Hematopoietic multipotent progenitor cell treated with erythropoietin and hydrocortisone succinate and interleukin-3 and kit ligand, for 8 days (in vitro differentiated cells): ENCODE data around the gene TPSD1.
"Not testable (repeated sequence)": the region's sequence is repeated elsewhere in the genome, so short reads cannot be mapped to it uniquely, and the experiment has no call there.

Experiments
- DNase-seq: peaks from one replicate; pipeline ENCODE4 v3.0.0-alpha.2; 2015

Gene TPSD1

DNA sequence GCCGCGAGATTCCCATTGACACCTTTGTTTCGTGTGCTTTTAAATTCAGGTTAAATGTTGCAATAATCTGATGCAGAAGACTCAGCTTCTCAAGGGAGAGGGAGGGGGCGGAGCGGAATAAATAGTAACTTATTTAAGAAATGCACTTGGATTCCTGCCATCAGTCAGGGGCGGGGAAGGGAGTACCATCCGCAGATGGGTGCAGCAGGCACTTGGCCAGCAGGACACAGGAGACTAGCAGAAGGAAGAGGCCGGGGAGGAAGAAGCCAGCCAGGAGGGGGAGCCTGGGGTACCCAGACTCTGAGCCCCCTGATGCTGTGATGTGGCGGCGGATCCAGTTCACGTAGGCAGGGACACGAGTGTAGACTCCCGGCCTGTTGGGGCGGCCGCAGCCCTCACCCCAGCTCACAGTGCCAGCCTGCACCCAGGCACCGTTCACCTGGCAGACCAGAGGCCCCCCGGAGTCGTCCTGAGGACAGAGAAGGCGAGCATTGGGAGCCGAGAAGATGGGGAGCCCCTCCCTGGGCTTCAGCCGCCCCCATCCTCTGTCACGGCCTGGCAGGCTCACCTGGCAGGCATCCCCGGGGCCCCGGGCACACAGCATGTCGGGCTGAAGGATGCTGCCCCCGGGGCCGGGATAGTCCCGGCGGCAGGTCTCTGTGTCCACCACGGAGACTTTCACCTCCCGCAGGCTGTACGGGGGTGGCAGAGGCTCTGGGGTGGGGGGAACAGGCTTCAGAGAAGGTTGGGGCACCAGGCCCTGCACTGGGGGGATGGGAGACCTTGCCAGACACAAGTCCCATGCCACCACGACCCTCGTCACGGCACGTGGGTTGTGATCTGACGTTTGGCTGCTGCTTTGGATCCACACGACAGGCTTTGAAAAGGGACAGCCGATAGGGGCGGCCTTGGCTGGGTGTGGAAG lies 34.0 kb upstream of the TPSD1 start:
- DNase-seq = peak; percentile 63

DNA sequence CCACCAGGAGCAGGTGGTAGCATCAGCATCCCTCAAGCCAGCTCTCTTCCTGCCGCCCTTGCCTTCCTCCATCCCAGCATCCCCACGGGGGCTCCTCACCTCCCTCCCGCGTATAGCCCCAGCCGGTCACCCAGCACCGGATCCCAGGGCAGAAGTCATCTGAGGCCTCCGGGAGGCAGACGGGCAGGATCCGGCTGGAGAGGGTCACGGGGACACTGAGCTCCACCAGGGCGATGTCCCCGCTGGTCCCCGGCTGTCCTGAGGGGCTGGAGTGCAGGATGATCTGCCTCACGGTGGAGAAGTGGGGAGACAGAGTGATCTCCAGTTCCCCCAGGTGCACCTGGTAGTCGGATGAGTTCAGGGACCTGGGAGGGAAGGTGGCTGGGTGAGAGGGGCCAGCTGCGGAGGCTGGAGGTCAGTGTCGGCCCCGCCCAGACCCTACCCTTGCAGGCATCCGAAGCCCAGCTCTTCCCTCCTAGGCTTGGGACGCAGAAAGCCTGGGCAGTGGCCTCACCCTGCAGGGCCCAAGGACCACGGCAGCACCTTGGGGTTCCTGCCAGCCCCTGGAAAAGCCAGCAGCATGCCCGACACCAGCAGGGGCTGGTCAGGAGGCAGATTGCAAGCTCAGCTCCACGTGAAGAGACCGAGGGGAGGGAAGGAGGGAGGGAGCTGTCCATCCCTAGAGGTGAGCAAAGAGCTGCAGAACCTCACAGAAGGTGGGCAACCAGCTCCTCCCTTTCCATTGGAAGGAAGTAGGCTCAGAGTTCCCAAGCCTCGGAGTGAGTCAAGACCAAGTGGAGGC lies 33.1 kb upstream of the TPSD1 start:
- DNase-seq = no peak

DNA sequence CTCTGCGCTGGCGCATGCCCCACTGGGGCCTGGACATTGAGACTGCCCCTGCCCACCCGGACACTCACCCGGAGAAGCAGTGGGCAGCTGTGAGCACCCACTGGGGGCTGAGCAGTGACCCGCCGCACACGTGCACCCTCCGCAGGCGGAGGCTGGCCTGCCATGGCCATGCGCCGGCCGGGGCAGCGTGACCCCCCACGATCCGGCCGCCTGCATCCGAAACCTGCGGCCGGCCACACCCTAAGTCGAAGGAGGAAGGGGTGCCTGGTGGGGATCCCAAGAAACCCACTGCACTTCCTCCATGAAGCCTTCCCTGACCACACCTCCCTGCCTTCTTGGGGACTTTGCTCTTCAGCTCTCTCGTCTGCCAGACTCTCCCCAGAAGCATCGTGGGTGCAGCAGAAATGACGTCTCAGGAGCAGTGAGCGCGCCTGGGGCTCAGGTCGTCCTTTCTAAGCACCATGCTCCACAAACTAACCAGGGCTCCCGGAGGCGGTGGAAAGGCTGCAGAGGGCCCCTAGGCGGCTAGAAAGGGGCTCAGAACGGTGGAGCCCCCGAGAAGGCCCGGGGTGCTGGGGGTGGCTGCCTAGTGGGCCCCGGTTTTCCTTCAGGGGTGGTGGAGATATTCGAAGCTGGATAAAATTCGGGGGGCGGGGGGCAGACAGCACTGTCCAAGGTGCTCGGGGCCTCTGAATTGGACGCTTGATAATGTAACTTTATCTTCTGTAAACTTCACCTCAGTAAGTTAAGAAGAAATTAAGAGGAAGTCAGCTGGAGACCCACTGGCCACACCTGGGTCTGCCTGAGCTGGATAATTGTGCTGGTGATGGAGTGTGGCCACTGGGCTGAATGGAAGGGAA lies 32.3 kb upstream of the TPSD1 start:
- DNase-seq = peak; percentile 14

DNA sequence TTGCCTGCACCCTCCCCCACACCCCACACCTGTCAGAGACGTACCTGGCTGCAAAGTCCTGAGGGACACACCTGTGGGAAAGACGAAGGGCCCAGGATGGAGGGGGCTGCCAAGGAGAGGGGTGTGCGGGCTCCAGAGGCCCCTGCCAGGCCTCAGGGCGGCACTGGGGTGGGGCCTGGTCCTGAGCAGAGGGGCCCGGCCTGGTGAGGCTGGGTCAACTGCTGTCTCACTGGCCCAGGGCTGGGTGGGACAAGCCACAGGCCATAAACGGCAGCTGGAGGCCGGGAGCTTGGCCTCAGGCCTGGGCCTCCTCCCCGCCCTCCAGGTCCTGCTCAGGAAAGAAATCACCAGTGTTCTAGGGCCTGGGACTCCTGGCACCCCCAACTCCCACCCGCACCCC lies 31.3 kb upstream of the TPSD1 start:
- DNase-seq = no peak

DNA sequence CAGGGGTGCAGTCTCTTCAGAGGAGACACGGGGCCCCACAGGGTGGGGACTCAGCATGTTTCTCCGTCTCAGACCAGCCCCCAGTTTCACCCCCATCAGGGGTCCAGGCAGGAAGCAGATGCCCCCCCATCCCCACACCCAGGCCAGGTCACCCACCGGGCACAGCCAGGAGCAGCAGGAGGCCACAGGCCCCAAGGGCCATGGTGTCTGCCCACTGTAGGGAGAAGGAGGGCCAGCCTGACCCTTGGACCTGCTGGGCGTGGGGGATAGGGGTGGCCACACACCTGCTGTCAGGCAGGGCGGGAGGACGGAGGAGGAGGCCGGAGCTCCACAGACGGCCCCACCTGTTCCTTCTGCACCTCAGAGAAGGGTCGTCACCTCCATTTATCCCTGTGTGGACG lies 30.8 kb upstream of the TPSD1 start, which contains the start of gene TPSG1:
Gene TPSG1 (minus strand): TSS at position 218 of the 401 bp plus-strand sequence. CDS start 16 bp downstream, at position 202.
- DNase-seq = no peak

DNA sequence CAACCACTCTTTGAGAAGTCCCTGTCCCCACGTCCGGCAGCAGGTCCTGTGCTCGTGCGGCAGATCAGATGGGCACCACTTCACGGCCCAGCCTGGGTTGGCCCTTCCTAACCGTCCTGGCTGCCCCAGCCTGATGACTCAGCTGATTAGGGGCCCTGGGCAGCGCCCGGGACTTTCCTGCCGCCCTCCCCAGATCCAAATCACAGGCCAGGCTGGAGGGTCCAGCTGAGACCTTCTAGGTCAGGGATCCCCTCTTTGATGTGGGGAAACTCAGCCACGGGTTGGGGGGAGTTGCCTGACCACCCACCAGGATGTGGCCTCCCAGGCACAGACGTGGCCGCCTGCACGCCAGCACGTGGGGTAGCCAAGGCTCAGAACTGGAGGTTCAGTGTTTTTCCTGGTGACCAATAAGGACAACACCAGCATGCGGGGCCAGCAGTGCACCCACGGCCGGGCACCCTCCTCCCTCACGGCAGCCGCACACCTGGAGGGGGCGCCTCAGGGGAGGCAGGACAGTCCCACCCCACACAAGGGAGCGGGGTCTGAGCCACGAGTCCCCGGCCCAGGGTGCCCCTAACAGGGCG lies 30.0 kb upstream of the TPSD1 start:
- peak; percentile 53 for DNase-seq

DNA sequence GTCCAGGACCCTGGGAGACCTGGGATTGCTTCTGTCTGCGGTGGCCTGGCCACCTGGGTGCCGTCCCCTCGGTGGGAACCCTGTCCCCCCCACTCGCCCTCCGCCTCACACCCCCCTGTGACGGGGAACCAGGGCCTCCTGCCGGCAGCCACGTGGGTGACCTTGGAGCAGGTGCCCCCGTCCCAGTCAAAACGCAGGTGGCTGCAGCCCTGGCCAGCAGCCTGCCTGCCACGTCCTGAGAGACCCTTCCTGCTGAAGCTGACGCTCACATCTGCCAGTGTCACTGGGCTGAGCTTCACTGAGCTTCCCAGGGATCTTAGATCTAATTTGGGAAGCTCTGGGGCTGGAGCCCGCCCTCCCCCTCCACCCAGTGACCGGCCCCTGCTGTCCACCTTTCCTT lies 29.2 kb upstream of the TPSD1 start:
- not testable (repeated sequence) for DNase-seq

DNA sequence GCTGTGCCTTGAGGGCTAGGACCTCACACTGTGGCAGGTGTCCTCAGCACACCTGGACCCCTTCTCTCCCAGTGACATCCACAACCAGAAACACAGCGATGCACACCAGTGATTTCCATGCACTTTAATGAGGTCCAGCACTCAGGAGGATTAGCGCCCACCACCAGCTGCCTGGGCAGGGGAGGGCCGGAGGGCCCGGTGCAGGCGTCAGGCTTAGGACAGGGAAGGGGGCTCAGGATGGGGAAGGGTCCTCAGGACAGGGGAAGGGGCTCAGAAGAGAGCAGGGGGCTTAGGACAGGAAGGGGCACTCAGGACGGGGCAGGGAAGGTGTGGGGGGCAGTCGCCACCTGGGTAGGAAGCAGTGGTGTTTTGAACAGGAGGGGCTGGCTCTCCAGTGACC lies 27.6 kb upstream of the TPSD1 start:
- DNase-seq = not testable (repeated sequence)

DNA sequence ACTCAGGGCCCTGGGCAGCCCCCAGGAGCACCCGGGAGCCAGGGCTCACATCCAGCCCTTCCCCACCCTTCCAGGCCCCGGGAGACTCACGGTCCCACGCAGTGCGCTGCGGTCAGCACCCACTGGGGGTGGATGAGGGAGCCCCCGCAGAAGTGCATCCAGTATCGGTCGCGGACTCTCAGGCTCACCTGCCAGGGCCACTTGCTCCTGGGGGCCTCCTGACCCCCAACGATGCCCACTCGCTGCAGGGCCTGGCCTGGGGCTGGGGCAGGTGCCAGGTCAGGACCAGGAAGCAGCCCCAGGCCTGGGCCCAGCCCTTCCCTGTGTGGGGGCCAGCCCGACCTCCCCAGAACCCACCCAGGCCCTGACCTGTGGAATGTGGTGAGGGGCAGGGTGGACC lies 26.4 kb upstream of the TPSD1 start:
- not testable (repeated sequence) for DNase-seq

DNA sequence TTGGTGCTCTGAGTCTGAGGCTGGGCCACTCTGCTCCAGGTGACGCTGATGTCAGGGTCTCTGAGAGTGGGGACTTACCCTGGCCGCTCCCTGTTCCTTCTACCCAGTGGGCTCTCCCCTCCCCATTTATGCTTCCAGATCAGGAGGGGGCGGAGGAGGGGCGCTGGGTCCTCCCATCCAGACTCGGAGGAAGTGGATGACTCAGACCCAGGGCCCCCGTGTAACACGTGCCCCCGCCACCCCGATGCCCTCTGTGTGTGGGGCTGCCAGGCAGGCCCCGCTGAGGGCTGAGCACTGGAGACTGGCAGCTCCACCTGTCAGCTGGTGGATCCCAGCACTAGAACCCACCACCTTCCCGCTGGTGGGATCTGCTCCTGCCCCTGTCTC lies 25.8 kb upstream of the TPSD1 start, which contains the start of gene TPSB2:
Gene TPSB2 (minus strand): TSS at position 101 of the 387 bp plus-strand sequence. CDS start 233 bp downstream, outside the sequence.
- not testable (repeated sequence) for DNase-seq

DNA sequence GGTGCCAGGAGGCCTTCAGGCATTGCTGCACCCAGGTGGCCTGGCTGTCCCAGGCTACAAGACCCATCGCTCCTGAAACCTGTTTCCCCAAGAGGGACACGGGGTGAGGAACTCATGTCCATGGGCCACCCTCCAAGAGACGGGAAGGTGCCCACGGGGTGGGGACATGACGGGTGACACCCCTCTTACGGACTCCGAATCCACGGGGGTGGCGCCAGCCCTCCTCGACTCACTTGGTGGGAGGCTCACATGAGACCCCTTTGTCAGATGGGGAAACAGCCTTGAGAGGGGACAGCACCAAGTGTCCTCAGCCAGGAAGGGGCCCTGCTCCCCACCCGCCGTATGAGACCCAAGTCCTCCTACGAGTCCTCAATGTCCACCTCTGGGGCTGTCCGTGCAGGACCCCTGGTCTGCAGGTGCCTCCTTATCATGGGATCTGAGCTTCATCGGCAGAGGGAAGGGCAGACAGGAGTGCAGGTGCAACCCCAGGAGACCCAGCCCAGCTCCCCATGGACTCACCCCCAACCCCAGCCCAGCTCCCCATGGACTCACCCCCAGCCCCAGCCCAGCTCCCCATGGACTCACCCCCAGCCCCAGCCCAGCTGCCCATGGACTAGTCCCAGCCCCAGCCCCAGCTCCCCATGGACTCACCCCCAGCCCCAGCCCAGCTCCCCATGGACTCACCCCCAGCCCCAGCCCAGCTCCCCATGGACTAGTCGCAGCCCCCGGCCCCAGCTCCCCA lies 25.2 kb upstream of the TPSD1 start:
- not testable (repeated sequence) for DNase-seq

DNA sequence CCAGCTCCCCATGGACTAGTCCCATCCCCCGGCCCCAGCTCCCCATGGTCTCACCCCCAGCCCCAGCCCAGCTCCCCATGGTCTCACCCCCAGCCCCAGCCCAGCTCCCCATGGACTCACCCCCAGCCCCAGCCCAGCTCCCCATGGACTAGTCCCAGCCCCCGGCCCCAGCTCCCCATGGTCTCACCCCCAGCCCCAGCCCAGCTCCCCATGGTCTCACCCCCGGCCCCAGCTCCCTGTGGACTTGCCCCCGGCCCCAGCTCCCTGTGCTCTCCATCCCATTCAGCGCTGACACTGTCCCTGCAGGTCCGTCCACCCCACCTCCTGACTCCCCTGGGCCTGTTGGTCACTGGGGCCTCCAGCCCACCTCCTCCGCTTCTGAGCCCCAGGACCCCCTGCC lies 24.6 kb upstream of the TPSD1 start:
- DNase-seq = not testable (repeated sequence)

DNA sequence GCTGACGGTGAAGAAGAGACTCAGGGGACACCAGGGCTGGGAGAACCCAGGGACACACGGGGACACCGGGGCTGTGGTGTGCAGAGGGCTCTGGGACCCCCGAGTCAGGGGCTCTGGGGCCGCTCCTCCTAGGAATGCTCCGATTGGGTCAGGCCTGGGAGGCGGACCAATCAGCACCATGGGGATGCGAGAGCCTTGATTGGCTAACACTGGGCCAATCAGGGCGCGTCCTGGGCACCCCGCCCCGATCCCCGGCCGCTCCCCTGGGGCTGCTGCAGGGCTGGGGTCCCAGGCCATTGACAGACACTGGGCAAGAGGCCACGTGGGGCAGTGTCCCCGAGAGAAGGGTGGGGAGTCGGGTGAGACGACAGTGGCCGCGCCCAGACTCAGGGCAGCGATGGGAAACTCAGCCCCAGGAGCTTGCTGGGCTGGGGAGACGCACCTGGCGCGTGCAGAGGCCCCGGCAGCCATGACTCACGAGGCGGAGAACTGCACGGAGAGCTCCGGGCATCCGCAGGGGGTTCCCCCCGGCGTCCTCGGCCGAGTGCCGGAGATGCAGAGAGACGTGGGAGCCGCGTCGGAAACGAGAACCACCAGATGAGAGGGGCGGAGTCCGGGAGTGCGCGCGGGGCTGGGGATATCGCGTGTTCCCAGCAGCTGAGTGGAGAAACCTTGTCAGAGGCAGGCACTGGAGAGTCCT lies 23.7 kb upstream of the TPSD1 start:
- DNase-seq = not testable (repeated sequence)

DNA sequence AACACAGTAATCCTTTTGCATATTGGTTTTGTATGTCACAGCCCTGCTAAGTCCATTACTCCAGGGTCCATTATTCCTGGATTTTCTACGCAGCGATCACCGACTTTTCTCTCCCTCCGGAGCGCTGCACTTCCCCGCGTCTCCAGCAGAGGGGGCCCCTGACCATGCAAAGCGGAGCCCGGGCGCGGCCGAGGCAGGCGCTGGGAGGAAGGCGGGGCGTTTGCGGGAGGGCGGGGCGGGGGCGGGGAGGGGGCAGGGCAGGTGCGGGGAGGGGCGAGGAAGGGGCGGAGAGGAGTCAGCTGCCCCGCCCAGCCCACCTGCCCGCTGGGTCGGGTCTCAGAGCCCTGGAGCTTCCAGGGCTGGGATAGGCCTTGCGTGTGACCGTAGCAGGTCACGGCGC lies 19.2 kb upstream of the TPSD1 start:
- not testable (repeated sequence) for DNase-seq

DNA sequence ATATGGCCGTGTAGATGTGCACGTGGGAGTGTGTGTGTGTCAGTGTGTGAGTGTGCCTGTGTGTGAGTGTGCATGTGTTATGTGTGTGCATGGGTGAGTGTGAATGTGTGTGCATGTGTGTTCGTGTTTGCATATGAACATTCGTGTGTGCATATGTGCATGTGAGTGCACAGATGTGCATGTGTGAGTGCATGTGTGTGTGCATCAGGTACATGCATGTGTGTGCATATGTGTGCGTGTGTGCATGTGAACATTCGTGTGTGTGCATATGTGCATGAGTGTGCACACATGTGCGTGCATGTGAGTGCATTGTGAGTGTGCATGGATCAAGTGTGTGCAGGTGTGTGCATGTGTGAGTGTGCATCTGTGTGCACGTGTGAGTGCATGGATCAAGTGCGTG lies 17.9 kb upstream of the TPSD1 start:
- no peak for DNase-seq

DNA sequence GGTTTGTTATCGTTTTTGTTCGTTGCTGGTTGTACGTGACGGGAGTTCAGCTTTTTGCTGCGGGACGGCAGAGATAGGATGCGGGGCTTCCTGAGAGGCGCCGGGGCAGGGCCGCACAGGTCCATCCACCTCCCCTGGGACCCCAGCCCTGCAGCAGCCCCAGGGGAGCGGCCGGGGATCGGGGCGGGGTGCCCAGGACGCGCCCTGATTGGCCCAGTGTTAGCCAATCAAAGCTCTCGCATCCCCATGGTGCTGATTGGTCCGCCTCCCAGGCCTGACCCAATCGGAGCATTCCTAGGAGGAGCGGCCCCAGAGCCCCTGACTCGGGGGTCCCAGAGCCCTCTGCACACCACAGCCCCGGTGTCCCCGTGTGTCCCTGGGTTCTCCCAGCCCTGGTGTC lies 17.0 kb upstream of the TPSD1 start:
- not testable (repeated sequence) for DNase-seq

DNA sequence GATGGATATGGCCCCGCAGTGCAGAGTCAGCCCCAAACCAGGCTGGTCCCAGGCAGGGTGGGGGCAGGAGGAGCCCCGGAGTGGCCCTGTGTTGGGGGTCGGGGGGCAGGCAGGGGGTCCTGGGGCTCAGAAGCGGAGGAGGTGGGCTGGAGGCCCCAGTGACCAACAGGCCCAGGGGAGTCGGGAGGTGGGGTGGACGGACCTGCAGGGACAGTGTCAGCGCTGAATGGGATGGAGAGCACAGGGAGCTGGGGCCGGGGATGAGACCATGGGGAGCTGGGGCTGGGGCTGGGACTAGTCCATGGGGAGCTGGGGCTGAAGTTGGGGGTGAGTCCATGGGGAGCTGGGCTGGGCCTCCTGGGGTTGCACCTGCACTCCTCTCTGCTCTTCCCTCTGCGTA lies 16.3 kb upstream of the TPSD1 start:
- DNase-seq = not testable (repeated sequence)

DNA sequence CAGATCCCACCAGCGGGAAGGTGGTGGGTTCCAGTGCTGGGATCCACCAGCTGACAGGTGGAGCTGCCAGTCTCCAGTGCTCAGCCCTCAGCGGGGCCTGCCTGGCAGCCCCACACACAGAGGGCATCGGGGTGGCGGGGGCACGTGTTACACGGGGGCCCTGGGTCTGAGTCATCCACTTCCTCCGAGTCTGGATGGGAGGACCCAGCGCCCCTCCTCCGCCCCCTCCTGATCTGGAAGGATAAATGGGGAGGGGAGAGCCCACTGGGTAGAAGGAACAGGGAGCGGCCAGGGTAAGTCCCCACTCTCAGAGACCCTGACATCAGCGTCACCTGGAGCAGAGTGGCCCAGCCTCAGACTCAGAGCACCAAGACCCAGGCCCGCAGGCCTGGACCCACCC lies 15.4 kb upstream of the TPSD1 start, which contains the start of gene TPSAB1:
Gene TPSAB1 (plus strand): TSS at position 270 of the 400 bp plus-strand sequence. CDS start 234 bp downstream, outside the sequence.
- DNase-seq = not testable (repeated sequence)

DNA sequence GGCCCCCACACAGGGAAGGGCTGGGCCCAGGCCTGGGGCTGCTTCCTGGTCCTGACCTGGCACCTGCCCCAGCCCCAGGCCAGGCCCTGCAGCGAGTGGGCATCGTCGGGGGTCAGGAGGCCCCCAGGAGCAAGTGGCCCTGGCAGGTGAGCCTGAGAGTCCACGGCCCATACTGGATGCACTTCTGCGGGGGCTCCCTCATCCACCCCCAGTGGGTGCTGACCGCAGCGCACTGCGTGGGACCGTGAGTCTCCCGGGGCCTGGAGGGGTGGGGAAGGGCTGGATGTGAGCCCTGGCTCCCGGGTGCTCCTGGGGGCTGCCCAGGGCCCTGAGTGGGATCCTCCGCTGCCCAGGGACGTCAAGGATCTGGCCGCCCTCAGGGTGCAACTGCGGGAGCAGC lies 14.8 kb upstream of the TPSD1 start:
- not testable (repeated sequence) for DNase-seq

DNA sequence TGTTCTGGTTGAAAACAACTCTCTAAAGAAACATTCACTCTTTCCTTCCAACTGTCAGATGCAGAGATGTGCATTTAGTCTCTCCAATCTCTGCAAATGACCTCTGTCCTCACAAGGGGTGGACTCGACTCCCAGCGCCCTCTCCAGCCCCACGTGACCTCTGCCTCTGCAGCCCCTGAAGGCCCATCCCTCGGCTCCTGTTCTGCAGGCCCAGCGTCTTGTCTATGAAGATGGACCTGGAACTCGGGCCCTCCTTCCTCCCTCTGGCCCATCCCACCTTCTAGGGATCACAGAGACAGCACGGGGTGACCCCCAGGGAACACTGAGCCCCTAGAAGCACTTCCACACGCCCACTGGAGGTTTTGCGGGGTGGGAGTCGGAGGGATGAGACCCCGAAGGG lies 12.5 kb upstream of the TPSD1 start:
- DNase-seq = peak; percentile 12
